ENCODE results near the gene KCTD7.
"Not testable (repeated sequence)": the region's sequence is repeated elsewhere in the genome, so short reads cannot be mapped to it uniquely, and the experiment has no call there.

The KCTD7 gene

DNA sequence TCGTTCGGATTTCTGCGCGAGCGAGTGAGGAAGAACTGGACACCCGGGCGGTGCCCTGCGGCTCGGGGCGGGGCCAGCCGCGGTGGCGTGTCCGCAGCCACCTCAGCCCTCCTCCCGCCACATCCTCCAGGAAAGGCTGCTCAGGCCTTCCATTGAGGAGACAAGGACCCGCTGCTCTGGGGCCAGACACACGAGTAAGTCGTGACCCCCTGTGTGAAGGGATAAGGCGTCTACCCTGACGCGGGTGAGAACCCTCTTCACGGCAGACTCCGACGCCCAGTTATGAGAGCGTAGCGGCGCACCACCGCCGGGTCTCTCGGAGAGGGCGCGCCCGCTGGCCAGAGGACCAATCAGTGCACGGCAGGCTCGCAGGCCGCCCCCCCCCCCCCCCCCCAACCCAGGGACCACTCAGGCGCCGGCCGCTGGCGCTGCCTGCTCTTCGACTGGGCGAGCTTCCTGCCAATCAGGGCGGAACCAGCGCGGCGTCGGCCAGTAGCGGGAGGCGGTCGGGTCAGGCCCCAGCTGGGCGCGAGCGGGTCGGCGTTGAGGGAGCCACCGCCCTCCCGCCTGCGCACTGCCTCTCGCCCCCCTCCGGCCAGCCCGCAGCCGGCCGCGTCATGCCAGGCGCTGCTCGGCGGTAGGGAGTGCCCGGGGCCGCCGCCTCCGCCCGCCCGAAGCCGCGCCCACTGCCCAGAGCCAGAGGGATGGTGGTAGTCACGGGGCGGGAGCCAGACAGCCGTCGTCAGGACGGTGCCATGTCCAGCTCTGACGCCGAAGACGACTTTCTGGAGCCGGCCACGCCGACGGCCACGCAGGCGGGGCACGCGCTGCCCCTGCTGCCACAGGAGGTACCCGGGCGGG lies at the start of gene KCTD7:
Gene KCTD7, plus strand, starts transcription at position 521 of the 861 bp plus-strand sequence. Its CDS starts 184 bp downstream, at position 705.
- peak; percentile 86 to 95 (median 87) for DNase-seq (ENCODE audit: low read depth in 3 of 3)

DNA sequence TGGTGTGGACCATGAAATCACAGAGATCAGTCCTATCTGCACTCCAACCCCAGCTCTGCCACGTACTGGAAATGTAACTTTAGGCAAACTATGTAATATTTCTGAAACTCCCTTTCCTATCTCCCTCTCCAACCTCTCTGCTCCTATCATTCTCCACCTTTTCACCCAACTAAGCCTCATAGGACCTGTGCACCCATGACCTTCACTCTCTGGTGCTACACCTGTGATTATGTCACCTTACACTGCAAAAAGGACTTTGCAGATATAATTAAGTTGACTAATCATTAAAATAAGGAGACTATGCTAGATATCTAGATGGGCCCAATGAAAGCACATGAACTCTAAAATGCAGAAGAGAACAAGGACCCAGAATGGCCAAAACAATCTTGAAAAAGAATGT lies 48.3 kb upstream of the KCTD7 start:
- not testable (repeated sequence) for DNase-seq (ENCODE audit: low read depth in 3 of 3)

DNA sequence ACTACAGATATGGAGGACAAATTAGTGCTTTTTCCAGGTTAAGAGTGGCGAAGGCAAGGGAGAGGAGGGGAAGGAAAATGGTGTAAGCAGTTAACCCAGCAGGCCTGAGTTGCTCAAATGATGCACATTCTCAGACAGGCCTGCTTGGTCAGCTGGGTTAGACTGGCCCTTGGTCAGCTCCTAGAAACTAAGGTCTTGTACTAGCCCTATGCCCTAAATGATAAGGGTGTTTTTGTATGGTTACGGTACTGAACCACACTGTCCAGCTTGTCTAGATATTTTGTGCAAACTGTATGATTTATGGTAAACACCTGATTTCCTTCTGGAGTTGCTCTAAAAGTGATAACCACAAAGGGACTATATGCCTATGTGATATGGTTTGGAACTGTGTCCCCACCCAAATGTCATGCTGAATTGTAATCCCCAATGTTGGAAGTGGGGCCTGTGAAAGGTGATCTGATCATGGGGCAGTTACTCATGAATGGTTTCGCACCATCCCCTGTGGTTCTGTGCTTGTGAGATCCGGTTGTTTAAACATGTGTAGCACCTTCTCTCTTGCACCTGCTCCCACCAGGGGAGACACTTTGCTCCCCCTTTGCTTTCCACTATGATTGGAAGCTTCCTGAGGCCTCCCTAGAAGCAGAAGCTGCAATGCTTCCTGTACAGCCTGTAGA lies 45.7 kb upstream of the KCTD7 start:
- not testable (repeated sequence) for DNase-seq (ENCODE audit: low read depth in 3 of 3)

DNA sequence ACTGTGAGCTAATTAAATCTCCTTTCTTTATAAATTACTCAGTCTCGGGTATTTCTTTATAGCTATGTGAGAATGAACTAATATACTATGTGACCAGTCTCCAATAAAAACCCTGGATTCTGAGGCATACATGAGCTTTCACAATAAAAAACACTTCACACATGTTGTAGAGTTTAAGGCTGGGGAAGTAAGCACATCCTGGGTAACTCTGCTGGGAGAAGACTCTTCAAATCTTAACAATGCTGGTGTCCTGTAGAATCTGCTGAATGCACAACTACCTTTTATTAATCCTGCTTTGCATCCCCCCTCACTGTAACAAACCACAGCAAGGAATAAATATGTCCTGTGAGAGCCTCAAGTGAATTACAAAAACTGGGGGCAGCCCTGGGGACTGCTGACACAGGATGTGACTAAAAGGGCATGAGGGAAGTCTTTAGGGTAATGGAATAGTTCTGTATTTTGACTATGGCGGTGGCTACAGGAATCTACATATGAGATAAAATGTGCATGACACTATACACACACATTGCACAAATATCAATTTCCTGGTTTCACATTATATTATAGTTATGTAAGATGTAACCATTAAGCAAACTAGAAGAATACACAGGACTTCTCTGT lies 45.1 kb upstream of the KCTD7 start:
- DNase-seq (ENCODE audit: low read depth in 3 of 3), result no peak

DNA sequence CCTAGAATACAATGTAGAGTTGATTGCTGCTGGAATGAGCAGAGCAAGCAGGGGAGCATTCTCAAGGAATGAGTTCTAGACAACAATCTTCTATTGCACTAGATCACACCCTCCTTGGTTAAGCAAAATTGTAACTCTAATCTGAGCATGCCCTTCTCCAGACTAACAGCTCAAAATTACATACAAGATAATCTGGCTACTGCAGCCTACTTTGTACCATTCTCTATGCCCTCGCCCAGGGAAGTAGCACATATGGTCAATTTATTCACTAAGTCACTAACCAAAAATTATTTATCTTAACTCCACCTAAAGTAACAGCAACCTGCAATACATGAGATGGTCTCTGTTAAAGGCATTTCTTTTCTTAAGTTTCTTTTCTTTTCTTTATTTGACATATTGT lies 42.5 kb upstream of the KCTD7 start:
- DNase-seq (ENCODE audit: low read depth in 3 of 3), result no peak

DNA sequence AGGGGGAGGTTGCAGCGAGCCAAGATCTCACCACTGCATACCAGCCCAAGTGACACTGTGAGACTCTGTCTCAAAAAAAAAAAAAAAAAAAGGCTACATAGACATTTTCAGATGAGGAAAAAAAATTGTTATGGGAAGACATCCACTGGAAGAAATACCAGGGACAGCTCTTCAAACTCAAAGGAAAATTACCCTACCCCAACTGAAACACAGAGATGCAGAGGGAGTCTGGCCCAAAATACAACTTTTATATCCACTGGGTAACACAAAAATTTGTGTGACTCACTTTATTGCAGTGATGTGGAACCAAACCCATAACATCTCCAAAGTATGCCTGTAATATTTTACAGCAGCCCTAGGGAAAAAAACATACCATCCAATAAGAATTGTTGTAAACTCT lies 40.5 kb upstream of the KCTD7 start:
- not testable (repeated sequence) for DNase-seq (ENCODE audit: low read depth in 3 of 3)

DNA sequence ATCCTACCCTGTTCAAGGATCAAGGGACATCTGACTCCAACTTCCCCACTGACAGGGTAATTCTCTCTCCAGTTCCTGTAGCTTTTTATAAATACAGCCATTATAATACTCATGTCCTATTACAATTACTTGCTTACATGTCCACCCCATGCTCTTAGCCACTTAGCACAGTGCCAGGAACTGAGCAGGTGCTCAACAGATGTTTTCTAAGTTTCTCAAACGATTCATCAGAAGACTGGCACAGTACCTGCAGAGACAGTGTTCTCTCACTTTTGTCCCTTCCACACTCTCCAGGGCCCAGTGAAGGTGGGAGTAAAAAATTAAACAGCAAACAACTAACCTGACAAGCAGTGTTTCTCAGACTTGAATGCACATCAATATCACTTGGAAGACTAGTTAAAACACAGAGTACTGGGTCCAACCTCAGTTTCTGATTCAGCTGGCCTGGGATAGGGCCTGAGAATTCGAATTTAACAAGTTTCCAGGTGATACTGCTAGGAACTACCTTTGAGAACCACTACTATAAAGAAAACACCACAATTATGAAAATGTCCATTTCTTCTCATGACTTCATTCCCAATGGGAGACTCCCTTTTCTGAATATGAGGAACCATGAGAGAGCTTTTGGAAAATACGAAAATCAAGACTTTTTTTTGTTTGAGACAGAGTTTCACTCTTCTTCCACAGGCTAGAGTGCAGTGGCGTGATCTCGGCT lies 39.7 kb upstream of the KCTD7 start:
- not testable (repeated sequence) for DNase-seq (ENCODE audit: low read depth in 3 of 3)

DNA sequence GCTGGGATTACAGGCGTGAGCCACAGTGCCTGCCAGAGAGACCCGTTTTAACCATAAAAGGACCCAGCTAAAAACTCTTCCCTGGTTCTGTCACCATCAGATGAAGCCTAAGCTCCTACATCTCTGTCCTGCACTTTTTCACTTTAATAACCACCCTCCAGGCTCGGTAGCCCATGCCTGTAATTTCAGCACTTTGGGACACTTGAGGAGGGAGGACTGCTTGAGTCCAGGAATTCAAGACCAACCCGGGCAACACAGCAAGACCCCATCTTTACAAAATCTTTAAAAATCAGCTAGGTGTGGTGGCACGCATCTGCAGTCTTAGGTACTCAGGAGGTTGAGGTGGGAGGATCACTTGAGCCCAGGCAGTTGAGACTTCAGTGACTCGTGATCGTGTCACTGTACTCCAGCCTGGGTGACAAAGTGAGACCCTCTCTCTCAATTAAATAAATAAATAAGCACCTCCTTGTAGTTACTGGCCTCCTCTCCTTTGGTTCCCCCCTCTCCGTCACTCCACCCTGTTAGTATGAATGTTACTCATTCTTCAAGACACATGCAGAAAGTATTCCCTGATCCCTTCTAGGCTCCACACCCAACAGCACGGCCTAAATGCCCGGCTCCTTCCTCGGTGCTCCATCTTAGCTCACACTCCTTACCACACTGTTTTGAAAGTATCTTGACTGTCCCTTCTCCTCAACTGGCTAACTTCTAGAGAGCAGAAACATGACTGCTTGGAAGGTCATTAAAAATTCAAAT lies 38.2 kb upstream of the KCTD7 start:
- DNase-seq (ENCODE audit: low read depth in 3 of 3), result not testable (repeated sequence)

DNA sequence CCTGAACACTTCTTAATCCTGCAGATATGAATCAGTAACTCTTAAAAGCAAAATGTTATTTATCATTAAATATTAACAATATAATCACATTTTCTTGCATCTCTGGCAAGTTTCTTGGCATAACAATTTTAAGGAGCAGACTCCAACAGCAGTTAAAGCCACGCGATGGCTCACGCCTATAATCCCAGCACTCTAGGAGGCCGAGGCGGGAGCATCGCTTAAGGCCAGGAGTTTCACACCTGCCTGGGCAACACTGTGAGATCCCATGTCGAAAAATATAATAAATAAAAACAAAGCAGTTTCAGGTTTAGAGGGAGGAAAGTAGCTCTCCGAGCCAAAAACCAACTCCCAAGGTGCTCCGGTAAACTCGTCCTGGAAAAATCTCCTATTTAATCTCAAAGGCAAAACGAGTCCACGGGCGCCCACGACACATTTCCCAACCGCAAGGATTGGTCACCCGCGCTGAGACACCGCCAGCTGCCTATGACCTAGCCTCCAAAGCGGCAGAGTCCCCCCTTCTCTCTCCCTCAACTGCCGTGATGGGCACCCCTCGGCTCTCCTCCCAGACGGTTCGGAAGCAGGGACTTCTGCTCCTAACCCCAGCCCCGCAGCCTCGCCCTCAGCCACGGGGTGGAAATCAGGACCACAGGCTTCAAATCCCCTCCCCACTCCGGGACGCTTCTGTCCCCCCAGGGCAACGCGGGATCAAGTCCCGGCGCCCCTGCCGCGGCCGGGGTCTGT lies 37.5 kb upstream of the KCTD7 start:
- peak in 1 of 3 experiments; percentile 8 for DNase-seq (ENCODE audit: low read depth in 3 of 3)

DNA sequence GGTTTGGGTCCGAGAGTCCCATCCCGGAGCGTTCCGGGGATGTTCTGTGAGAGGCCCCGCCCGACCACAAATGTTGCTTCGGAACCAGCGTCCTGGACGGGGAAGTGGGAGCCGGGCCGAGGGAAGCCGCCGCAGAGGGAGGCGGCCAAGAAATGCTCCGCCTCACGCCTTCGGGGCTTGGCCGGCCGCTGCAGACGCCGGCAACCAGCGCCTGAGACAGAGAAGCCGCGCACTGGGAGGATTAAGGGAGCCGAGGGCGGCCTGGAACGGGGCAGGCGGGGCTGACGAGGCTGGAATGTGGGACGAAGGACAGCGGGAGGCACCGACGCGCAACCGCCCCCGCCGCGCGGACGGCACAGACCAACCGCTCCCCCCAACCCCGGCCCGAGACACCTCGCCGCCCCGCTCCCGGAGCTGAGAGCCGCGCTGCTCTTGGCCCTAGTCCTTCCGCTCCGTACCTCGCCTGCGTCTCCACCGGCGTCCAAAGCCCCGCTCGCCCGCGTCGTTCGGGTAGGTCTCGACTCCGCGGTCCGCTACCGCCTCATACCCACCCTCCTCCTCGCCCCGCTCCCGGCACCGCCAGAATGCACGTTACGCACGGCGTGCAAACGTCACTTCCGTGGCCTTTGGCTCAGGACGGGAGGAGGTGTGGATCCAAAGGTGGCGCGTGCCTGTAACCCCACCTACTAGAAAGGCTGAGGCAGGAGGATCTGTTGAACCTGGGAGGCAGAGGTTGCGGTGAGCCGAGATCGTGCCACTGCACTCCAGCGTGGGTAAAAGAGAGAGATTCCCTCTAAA lies 36.7 kb upstream of the KCTD7 start:
- peak; percentile 82 to 91 (median 87) for DNase-seq (ENCODE audit: low read depth in 3 of 3)

DNA sequence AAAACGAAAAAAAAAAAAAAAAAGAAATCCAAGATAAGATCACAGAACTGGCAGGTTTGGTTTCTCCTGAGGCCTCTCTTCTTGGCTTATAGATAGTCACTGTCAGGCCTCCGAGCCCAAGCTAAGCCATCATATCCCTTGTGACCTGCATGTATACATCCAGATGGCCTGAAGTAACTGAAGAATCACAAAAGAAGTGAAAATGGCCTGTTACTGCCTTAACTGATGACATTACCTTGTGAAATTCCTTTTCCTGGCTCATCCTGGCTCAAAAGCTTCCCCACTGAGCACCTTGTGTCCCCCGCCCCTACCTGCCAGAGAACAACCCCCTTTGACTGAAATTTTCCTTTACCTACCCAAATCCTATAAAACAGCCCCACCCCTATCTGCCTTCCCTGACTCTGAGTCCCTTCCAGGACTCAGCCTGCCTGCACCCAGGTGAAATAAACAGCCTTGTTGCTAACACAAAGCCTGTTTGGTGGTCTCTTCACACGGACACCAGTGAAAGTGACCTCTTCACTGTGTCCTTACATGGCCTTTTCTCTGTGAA lies 36.0 kb upstream of the KCTD7 start:
- DNase-seq (ENCODE audit: low read depth in 3 of 3), result not testable (repeated sequence)

DNA sequence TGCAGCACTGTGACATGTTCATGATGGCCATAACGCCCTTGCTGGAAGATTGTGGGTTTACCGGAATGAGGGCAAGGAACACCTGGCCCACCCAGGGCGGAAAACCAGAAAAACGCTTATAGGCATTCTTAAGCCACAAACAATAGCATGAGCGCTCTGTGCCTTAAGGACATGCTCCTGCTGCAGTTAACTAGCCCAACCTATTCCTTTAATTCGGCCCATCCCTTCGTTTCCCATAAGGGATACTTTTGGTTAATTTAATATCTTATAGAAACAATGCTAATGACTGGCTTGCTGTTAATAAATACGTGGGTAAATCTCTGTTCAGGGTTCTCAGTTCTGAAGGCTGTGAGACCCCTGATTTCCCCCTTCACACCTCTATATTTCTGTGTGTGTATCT lies 34.6 kb upstream of the KCTD7 start:
- DNase-seq (ENCODE audit: low read depth in 3 of 3), result not testable (repeated sequence)

DNA sequence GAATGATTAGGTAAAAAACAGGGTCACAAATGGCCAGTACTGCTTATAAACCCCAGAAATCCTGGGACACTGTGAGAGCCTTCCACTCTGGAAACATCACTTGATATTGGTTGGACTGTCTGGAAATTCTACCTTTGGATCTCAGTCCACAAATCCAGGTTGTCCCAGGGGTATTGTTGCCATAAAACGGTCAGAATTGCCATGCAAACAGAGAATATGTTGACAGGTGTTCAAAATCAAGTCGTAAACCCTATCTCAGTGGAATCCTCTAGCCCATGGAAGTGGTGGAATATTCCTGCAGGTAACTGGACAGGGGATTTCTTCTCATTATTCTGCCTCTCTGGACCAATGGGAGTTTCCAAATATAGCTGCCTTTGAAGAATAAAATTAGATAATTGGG lies 31.2 kb upstream of the KCTD7 start:
- no peak for DNase-seq (ENCODE audit: low read depth in 3 of 3)

DNA sequence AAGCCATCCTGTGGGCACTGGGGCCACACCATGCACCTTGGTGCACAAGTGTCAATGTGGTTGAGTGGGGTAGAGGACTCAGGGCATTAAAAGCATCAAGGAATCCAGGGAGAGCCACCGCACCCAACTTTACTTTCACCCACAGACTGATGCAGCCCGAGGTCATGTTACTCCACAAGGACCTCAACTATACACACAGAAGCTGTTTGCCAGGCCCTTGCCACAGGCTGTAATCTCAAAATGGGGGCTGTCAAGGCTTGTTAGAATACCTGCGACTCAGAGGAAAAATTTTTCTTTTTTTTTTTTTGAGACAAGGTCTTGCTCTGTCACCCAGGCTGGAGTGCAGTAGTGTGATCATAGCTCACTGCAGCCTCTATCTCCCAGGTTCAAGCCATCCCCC lies 26.5 kb upstream of the KCTD7 start:
- DNase-seq (ENCODE audit: low read depth in 3 of 3), result no peak

DNA sequence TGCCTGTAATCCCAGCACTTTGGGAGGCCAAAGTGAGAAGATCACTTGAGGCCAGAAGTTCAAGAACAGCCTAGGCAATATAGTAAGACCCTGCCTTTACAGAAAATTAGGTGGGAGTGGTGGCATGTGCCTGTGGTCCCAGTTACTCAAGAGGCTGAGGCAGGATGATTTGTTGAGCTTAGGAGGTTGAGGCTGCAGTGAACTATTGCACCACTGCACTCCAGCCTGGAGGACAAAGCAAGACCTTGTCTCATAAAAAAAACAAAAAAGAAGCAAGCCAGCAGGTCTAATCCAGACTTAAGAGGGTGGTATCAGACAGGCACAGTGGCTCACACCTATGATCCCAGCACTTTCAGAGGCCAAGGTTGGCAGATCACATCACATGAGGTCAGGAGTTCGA lies 24.5 kb upstream of the KCTD7 start:
- no peak for DNase-seq (ENCODE audit: low read depth in 3 of 3)

DNA sequence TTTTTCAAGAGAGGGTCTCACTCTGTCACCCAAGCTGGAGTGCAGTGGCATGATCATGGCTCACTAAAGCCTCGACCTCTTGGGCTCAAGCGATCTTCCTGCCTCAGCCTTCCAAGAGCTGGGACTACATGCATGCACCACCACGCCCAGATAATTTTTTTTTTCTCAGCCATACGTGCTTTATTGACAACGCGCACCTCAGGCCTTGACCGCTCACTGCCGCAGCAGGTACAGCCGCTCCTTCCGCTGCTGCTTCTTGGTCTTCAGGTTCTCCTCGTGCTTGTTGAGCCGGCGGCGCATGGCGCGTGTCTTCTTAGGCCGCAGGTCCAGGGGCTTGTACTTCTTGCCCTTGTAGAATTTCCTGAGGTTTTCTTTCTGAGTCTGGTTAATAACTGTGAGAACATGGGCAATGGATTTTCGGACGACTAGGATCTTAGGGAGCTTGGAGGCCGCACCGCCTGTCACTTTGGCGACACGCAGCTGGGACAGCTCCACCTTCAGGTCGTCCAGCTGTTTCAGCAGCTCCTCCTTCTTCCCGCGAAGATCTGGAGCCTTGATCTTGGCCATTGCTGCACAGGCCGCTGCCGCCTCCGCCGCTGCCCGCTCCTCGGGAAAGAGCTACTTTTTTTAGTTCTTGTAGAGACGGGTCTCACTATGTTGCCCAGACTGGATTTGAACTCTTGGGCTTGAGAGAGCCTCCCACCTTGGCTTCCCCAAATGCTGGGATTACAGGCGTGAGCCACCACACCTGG lies 22.0 kb upstream of the KCTD7 start:
- not testable (repeated sequence) for DNase-seq (ENCODE audit: low read depth in 3 of 3)

DNA sequence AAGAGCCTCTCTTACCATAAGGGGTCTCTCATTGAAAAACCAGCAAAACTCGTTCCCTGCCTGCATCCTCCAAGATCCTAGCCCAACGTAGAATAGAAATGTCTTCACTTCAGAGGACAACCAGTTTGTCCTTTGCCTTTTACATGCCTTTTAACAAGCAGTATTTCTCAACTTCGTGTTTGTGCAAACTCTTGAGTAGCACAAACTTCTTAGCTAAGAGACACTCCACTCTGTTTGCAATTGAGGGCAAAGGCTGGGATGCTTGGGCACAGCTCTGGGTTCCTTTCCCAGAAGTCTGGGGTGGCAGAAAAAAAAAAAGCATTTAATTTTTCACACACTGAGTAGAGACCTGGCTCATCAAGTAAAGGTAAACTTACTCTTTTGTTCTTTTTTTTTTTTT lies 19.5 kb upstream of the KCTD7 start:
- DNase-seq (ENCODE audit: low read depth in 3 of 3), result no peak

DNA sequence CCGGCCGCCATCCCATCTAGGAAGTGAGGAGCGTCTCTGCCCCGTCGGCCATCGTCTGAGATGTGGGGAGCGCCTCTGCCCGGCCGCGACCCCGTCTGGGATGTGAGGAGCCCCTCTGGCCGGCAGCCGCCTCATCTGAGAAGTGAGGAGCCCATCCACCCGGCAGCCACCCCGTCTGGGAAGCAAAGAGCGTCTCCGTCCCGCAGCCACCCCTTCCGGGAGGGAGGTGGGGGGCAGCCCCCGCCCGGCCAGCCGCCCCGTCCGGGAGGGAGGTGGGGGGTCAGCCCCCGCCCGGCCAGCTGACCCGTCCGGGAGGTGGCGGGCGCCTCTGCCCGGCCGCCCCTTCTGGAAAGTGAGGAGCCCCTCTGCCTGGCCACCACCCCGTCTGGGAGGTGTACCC lies 14.1 kb upstream of the KCTD7 start:
- DNase-seq (ENCODE audit: low read depth in 3 of 3), result not testable (repeated sequence)

DNA sequence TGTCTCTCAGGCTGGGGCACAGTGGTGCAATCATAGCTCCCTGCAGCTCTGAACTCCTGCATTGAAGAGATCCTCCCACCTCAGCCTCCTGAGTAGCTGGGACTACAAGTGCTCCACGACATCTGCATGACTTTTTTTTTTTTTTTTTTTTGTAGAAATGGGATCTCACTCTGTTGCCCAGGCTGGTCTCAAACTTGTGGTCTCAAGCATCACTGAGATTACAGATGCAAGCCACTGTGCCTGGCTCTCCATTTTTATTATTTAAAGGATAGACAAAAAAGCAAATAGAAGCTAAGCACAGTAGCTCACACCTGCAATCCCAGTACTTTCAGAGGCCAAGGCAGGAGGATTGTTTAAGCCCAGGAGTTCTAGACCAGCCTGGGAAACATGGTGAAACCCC lies 13.0 kb upstream of the KCTD7 start:
- no peak for DNase-seq (ENCODE audit: low read depth in 3 of 3)

Data from stimulated activated CD4-positive, alpha-beta T cell treated with anti-CD3 and anti-CD28 coated beads, TNF-alpha, amount 100 ng/mL, for 24 hours (primary cell).